Esophagus (tissue), 2 donors: ENCODE results near the gene SDC3. TPM values are rescaled to one million over a fixed set of nuclear protein-coding genes. Genes with fewer than 3 reads are reported as not detected.

Experiments used
- H3K27ac ChIP-seq, 2 donors: one replicate each; pipeline ENCODE4 v1.5.1; 2013; ENCODE audit warnings: low read depth in 2 of 2, mild to moderate bottlenecking in 2 of 2, inconsistent platforms in 1 of 2, low read length in 1 of 2, moderate library complexity in 1 of 2
- H3K27me3 ChIP-seq, 2 donors: one replicate each; pipeline ENCODE4 v1.6.1; 2013; ENCODE audit warnings: low read length in 2 of 2, control low read depth in 1 of 2, mild to moderate bottlenecking in 1 of 2; ENCODE audit not compliant: insufficient read depth in 2 of 2, control insufficient read depth in 1 of 2
- H3K36me3 ChIP-seq, 2 donors: one replicate each; pipeline ENCODE4 v1.6.1; 2013; ENCODE audit warnings: low read length in 1 of 2; ENCODE audit not compliant: control insufficient read depth in 2 of 2, insufficient read depth in 2 of 2
- H3K4me1 ChIP-seq, 2 donors: one replicate each; pipeline ENCODE4 v1.6.1; 2013; ENCODE audit warnings: low read length in 1 of 2; ENCODE audit not compliant: control insufficient read depth in 2 of 2, insufficient read depth in 2 of 2
- H3K4me3 ChIP-seq, 2 donors: one replicate each; pipeline ENCODE4 v1.5.1; 2013; ENCODE audit warnings: low read length in 2 of 2, mild to moderate bottlenecking in 2 of 2, low read depth in 1 of 2, moderate library complexity in 1 of 2
- H3K9me3 ChIP-seq, 2 donors: one replicate each; pipeline ENCODE4 v1.6.1; 2013; ENCODE audit warnings: mild to moderate bottlenecking in 2 of 2, low read depth in 1 of 2, low read length in 1 of 2, moderate library complexity in 1 of 2; ENCODE audit not compliant: control insufficient read depth in 2 of 2, insufficient read depth in 1 of 2
- WGBS, 2 donors: extraction: QIAGEN DNeasy Blood & Tissue Kit; methylation state at CpG; one replicate each; pipeline ENCODE4 v1.1.7; 2013; 5-methylcytosine and 5-hydroxymethylcytosine counted together
- polyA plus RNA-seq, 2 donors: library from polyadenylated mRNA; stranded (reverse); fragments of 200-250 nt; gene quantifications; one replicate each; pipeline ENCODE4 v1.2.3, GENCODE V29; 2013
- donor health status: healthy with polysubstance abuse.
- donor health status: Bipolar disorder and iron deficiency.

The SDC3 gene
- polyA plus RNA-seq, 2 donors = 4.3 to 4.8 TPM

- H3K27me3 ChIP-seq = no peaks in the 10 kb centered on the region
- WGBS, 2 donors = 32 to 35% methylated on average over 6 of the region's 6 CpGs
- no peaks in the 10 kb centered on the region for H3K9me3 ChIP-seq
- H3K27ac ChIP-seq = peak overlapping the region; percentile 83
- H3K4me3 ChIP-seq = no peak overlapping the region
- no peaks in the 10 kb centered on the region for H3K36me3 ChIP-seq
- peaks cover 4 to 14% of the 10 kb centered on the region in 2 donors for H3K4me1 ChIP-seq
Measured at GRCh38 chr1:30822966-30823581, 85.5 kb downstream of the SDC3 start.

GRCh38 chr1:30822006-30822405 lies 86.6 kb downstream of the SDC3 start:
- no peaks in the 10 kb centered on the region for H3K9me3 ChIP-seq
- H3K4me3 ChIP-seq = no peak overlapping the region
- H3K36me3 ChIP-seq = no peaks in the 10 kb centered on the region
- H3K27me3 ChIP-seq = no peaks in the 10 kb centered on the region
- WGBS, 2 donors = 47 to 66% methylated on average over 1 of the region's 1 CpG
- H3K27ac ChIP-seq = no peak overlapping the region
- peaks cover 6 to 14% of the 10 kb centered on the region in 2 donors for H3K4me1 ChIP-seq

- H3K36me3 ChIP-seq = no peaks in the 10 kb centered on the region
- WGBS, 2 donors = 77 to 87% methylated on average over 5 of the region's 5 CpGs
- H3K4me1 ChIP-seq = peaks cover 13 to 14% of the 10 kb centered on the region in 2 donors
- H3K4me3 ChIP-seq = no peak overlapping the region
- H3K27ac ChIP-seq = no peak overlapping the region
- H3K9me3 ChIP-seq = no peaks in the 10 kb centered on the region
- no peaks in the 10 kb centered on the region for H3K27me3 ChIP-seq
Measured at GRCh38 chr1:30820299-30820698, 88.3 kb downstream of the SDC3 start.

Other genes starting within 250 kb of the SDC3 start
- under 1 TPM; 0.01 to 0.02 TPM for gene MATN1, start 185.2 kb downstream of the SDC3 start, polyA plus RNA-seq
- gene LAPTM5, start 151.0 kb downstream of the SDC3 start, polyA plus RNA-seq = 10 to 100 TPM in 1 of 2 donors, 1 to 10 TPM in 1; 10.0 to 15.5 TPM
- gene PUM1, start 157.0 kb upstream of the SDC3 start, polyA plus RNA-seq = 10 to 100 TPM; 15.7 to 16.4 TPM